Measurements from ENCODE around the gene C12orf42.
"Not testable (repeated sequence)": the region's sequence is repeated elsewhere in the genome, so short reads cannot be mapped to it uniquely, and the experiment has no call there.

The C12orf42 gene

DNA sequence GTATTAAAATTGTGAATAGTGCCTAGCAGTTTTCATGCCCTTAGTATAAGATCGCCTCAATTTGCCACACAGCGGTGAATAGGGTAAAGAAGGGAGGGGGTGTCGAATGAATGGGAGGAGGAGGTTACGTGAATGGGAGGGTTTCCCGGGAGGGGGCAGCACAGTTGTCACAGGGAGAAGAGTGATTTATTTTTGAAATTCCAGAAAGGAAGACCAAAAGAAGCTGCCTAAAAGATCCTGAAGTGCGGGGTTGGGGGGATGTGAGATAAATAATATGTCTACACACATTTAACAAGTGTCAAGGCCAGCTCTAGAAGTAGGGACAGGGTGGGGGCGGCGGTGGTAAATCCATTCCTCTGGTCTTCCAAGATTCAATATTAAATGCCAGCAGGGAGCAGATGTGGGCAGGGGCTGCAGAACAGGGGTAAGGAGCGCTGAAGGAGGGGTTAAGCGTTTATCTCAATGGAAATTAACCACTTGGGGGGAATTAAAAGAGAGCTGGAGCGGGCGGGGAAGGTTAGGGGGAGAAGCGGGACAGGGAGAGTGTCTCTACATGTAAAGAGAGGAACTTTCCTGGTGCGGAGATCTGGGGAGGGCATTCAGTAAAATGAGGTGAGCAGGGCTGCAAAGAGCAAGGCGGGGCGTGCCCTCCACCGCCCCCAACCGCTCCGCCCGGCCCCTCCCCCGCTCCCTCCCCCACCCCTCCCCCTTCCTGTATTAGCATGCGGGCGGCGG is 867 bp downstream of the C12orf42 start:
- no peak for DNase-seq (ENCODE audit: low read depth)

GRCh38 chr12:103494051-103494733 is 1.6 kb downstream of the C12orf42 start:
- DNase-seq (ENCODE audit: low read depth) = no peak

DNA sequence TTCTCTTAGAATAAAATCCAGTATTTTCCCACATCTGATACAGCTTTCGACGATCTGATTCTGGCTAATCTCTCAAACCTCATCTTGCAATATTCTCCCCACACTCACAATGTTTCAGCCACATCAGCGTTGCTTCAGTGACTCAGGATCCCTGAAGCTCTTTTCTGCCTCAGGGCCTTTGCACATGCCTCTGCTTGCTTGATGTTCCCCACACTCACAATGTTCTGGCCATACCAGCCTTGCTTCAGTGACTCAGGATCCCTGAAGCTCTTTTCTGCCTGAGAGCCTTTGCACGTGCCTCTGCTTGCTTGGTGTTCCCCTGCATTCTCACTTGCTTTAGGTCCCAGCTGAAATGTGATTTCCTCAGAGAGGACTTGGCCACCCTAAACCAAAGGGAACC is 2.6 kb downstream of the C12orf42 start:
- no peak for DNase-seq (ENCODE audit: low read depth)

- no peak for DNase-seq (ENCODE audit: low read depth)
These were observed 13.4 kb downstream of the C12orf42 start for GRCh38 chr12:103482365-103482764.

GRCh38 chr12:103475073-103475472 is 20.7 kb downstream of the C12orf42 start:
- no peak for DNase-seq (ENCODE audit: low read depth)

DNA sequence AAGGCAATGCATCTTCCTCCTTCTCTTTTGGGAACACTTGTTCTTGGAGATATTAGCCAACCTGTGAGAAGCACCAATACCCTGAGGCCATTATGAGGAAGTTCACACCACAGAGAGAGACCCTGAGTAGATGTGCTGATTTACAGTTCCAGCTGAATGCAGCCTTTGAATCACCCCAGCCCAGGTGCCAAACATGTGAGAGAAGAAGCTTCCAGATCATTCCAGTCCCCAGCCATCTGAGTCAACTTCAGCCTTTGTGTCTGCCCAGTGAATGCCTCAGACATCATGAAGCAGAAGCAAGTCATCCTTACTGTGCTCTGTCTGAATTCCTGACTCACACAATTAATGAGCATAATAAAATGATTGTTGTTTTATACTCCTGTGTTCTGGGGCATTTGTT is 25.1 kb downstream of the C12orf42 start:
- DNase-seq (ENCODE audit: low read depth) = no peak

DNA sequence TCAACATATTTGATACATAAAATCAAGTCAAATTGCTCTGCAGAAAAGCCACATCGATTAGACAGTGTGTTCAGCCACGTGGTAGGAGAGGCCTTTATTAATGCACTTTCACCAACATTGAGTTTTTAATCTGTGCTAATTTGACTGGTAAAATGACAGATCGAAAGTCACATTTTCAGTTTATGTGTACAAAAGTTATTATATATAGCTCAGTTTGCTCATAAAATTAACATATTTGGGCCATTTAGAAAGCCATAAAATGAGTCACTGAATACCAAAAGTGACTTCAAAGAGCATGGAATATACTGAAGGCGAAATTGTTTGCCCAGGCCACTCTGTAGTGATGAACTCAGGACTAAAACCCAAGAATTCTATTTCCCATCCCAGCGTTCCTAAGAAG is 26.0 kb downstream of the C12orf42 start:
- DNase-seq (ENCODE audit: low read depth) = no peak

DNA sequence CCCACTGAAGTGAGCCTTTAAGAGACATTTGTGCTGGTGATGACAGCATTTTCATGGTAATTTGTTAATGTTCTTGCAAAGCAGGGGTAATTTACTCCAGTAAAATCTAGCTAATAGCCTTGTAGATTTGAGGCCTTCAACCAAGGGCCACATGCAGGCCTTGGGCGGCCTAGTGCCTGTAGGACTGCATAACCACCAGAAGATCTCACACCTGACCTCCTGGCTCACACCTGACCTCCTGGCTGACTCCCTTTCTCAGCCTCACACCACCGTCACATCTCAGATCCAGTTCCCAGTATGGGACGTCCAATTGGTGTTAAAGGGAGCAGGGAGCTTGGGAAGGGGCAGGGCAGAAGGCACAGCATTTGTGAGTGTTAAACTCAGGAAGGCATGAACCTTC is 26.9 kb downstream of the C12orf42 start:
- DNase-seq (ENCODE audit: low read depth) = no peak

DNA sequence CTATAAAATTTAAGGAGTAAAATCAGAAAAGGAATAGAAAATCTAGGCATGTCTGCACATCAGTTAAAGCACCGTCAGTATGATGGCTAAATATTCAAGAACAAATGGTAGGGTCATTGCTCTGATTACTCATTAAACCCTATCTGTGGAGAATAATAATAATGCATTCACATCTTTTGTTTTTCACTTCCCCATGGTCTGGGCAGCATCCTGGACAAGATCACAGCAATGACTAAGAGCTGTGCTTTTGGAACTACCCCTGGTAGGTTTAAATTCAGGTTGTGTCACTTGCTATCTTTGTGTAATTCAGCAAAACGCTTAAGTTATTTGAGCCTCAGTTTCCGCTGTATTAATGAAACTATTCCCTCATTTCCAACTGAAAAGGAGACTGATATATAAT is 33.1 kb downstream of the C12orf42 start:
- DNase-seq (ENCODE audit: low read depth) = no peak

- DNase-seq (ENCODE audit: low read depth) = no peak
These were observed 38.3 kb downstream of the C12orf42 start for GRCh38 chr12:103457471-103457870.

DNA sequence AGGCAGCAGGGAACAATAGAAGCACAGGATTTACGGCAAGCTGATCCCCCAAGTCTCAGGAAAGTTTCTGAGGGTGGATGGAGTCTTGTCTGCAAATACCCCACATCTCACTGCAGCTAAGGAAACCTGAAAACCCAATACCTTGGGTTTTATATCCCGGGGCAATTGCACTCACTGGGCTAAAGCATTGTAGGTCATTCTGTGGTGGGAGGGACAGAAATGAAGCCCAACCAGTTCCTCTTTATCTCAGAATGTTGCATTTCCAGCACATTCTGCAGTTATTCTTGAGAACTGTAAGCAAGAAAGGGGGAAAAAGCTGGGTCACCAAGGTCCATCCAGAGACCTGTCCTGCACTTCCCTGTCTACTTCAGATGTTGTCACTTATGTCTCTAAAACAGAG is 39.8 kb downstream of the C12orf42 start:
- no peak for DNase-seq (ENCODE audit: low read depth)

DNA sequence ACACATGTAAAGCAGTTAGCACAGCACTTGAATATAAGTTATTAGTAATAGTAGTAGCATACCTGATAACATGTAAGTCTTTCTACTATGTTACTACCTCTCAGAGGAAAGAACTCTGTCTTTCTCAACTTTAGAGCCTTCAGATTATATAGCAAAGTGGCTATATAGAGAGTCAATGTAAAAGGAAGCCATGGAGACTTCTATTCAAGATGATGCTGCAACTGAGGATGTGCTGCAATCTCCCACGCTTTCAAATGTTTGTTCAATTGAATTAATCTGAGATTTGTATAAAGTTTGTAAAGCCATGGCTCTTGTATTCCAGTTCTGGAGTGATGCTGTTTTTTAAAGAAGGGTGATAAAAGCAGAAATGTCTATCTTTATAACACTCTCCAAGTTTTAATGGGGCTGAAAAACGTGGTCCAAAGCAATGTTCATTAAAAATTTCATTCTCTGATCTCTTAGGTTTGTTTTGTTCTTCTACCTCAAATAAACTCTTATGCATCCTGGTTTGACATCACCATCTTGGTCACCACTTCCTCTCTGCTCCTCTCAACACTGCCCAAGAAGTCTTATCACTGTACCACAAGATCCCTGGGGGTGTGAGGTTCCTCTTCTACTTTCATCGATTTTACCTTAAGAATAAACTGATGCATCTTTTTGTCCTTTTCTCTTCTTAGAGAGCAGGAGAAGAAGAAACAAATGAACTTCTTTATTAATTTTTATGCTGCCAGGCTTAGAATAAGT is 40.6 kb downstream of the C12orf42 start:
- no peak for DNase-seq (ENCODE audit: low read depth)

DNA sequence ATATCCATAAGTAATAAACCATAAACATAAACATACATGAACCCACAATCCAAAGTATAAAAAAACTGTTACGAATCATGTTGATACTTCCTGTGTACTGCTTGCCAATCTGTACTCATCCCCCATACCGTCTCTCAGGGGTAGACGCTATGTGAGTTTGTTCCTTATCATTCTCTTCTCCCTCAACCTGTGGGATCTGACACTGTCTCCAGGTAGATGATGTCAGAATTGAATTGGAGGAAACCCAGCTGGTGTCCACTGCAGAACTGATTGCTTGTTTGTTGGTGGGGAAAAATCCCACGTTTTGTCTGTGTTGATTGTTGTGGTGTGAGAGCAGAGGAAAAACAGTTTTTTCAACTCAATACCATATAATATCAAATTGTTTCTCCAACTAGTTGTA is 50.8 kb downstream of the C12orf42 start:
- DNase-seq (ENCODE audit: low read depth) = no peak

DNA sequence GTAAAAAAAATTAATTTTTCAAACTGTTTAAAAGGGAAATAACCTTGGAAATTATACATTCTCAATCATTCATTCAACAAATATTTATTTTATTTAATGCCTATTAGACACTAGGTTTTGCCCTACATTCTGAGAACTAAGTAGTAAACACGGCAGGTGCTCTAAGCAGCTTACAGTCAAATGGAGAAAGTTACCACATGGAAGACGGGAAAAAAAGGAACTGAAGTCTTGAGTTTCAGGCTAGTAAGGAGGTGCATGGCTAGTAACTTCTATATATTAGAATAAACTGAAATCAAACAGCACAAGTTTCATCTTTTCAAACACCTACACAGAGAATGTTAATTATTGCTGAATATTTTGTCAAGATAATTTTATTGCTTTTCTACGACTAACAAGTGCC is 52.9 kb downstream of the C12orf42 start:
- no peak for DNase-seq (ENCODE audit: low read depth)

GRCh38 chr12:103442182-103442555 is 53.6 kb downstream of the C12orf42 start:
- no peak for DNase-seq (ENCODE audit: low read depth)

GRCh38 chr12:103441437-103442181 is 54.2 kb downstream of the C12orf42 start:
- no peak for DNase-seq (ENCODE audit: low read depth)

DNA sequence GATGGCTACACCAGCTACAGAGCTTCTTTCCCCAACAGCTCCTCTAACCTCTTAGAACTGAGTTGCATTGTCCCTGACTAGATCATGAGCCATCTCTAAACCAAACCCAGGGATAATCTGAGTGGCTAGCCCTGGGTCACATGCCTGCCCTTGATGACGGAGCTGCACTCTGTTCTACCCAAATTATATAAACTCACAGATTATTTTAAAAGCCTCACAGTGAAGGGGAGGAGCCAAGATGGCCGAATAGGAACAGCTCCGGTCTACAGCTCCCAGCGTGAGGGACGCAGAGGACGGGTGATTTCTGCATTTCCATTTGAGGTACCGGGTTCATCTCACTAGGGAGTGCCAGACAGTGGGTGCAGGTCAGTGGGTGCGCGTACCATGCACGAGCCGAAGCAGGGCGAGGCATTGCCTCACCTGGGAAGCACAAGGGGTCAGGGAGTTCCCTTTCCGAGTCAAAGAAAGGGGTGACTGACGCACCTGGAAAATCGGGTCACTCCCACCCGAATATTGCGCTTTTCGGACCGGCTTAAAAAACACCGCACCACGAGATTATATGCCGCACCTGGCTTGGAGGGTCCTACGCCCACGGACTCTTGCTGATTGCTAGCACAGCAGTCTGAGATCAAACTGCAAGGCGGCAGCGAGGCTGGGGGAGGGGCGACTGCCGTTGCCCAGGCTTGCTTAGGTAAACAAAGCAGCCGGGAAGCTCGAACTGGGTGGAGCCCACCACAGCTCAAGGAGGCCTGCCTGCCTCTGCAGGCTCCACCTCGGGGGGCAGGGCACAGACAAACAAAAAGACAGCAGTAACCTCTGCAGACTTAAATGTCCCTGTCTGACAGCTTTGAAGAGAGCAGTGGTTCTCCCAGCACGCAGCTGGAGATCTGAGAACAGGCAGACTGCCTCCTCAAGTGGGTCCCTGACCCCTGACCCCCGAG is 61.3 kb downstream of the C12orf42 start:
- not testable (repeated sequence) for DNase-seq (ENCODE audit: low read depth)

- no peak for DNase-seq (ENCODE audit: low read depth)
These were observed 63.8 kb downstream of the C12orf42 start for GRCh38 chr12:103431950-103432349.

DNA sequence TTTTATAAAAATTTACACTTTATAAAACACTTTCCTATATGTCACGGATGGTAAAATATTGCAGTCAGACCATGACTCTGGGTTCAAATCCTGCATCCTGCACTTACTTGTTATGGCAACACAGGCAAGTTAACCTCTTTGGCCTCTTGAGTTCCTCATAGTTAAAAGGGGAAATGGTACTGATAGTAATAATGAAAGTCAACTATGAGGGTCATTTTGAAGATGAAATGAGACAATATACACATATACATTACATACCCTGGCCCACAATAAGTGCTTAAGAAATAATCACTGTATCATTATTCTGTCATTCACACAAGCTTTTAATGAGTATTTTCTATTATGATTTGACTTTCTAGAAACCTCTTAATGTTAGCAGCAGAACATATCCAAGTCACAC is 64.4 kb downstream of the C12orf42 start:
- no peak for DNase-seq (ENCODE audit: low read depth)

DNA sequence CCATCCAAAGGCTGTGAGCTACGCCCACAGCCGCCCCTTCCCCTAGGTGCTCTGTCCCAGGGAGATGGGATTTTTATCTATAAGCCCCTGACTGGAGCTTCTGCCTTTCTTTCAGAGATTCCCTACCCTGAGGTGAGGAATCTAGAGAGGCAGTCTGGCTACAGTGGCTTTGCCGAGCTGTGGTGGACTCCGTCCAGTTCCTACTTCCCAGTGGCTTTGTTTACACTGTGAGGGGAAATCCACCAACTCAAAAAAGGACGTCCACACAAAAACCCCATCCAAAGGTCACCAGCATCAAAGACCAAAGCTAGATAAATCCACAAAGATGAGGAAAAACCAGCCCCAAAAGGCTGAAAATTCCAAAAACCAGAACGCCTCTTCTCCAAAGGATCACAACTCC is 70.1 kb downstream of the C12orf42 start:
- not testable (repeated sequence) for DNase-seq (ENCODE audit: low read depth)

GRCh38 chr12:103424849-103425586 is 70.8 kb downstream of the C12orf42 start:
- not testable (repeated sequence) for DNase-seq (ENCODE audit: low read depth)
